Right lobe of liver (tissue), 6 donors: ENCODE data around the gene C1orf232. TPM values are rescaled to one million over a fixed set of nuclear protein-coding genes. Genes with fewer than 3 reads are reported as not detected.
A peak's percentile ranks its signal among the peaks of the same experiment; 100 is the strongest.

Experiments
- ATAC-seq, 4 donors: fragments of 200-7000 bp; cut with Tn5 transposase; one replicate each; pipeline ENCODE4 v1.9.1; 2020; ENCODE audit warnings: mild to moderate bottlenecking in 4 of 4, moderate library complexity in 4 of 4
- DNase-seq, 3 donors: peaks; one replicate each; pipeline ENCODE4 v3.0.0-alpha.2; 2020
- H3K27ac ChIP-seq, 3 donors: fragments of 200-600 bp; one replicate each; pipeline ENCODE4 v1.8.0; 2022
- H3K27me3 ChIP-seq, 2 donors: fragments of 200-600 bp; one replicate each; pipeline ENCODE4 v1.8.0; 2022
- H3K36me3 ChIP-seq, 4 donors: fragments of 200-600 bp; sonication (generic) in 1 of 4; one replicate each; pipeline versions ENCODE4 v1.5.1 to v1.8.0; 2017 to 2022; ENCODE audit warnings: control low read depth in 1 of 4
- H3K4me1 ChIP-seq, 4 donors: fragments of 200-600 bp; sonication (generic) in 1 of 4; one replicate each; pipeline versions ENCODE4 v1.5.1 to v1.8.0; 2017 to 2022; ENCODE audit warnings: control low read depth in 1 of 4
- H3K4me3 ChIP-seq, 3 donors: fragments of 200-600 bp; one replicate each; pipeline ENCODE4 v1.8.0; 2022
- H3K9me3 ChIP-seq, 4 donors: fragments of 200-600 bp; sonication (generic) in 1 of 4; one replicate each; pipeline versions ENCODE4 v1.5.1 to v1.8.0; 2017 to 2022; ENCODE audit warnings: control low read depth in 1 of 4
- CTCF ChIP-seq, 4 donors: fragments of 200-600 bp in 3 of 4; fragments of 450-650 bp in 1 of 4; IDR thresholded peaks; one replicate each; pipeline versions ENCODE4 v1.5.1 to v1.8.0; 2016 to 2022; ENCODE audit warnings: antibody characterized with exemption in 4 of 4, mild to moderate bottlenecking in 2 of 4
- POLR2A ChIP-seq: fragments of 450-650 bp; IDR thresholded peaks from one replicate; pipeline ENCODE4 v1.6.1; 2017; ENCODE audit warnings: antibody characterized with exemption, mild to moderate bottlenecking
- WGBS: methylation state at CpG from one replicate; pipeline ENCODE4 v1.1.6; 2018; ENCODE audit warnings: low coverage, low lambda C conversion rate; ENCODE audit not compliant: insufficient coverage; ENCODE audit errors: missing lambda C conversion rate; 5-methylcytosine and 5-hydroxymethylcytosine counted together
- intact Hi-C, 2 donors: fragments of 100-400 bp; cut with DNase I; formaldehyde crosslinking; loops; one replicate each; pipeline versions ENCODE4 v1.11.2 to v1.14.1; 2022
- total RNA-seq, 6 experiments: library from RNA; depleted of rRNA in 2 of 6; stranded (reverse); fragments of >200 nt in 2 of 6; fragmentation: NEBNext Ultra II Directional in 3 of 6; extraction: Animal tissue kit (Norgen Biotek cat#: 25700) in 3 of 6; gene quantifications; one replicate each; pipeline versions ENCODE4 v1.1.0 to v1.2.4, GENCODE V29; 2016 to 2023
- donor health status: DM: no; HTN: yes; CAD: no.
- donor health status: DM: no; HTN: no; CAD: no.
- donor health status: DM: no; HTN: no; CAD: no.
- donor health status: DM: no; HTN: yes; CAD: no.
- donor health status: DM: no; HTN: yes; CAD: no.

The C1orf232 gene
- total RNA-seq, 6 experiments from 2014 or later = not detected

- intact Hi-C loops = loop anchor here in 1 of 2 donors (10.0 kb wide), 1 partner anchor 125 kb away; no protein-coding TSS in a partner anchor
- H3K27ac ChIP-seq = peak overlapping the region in 1 of 3 donors; percentile 33
- no peak for TF ChIP-seq POLR2A
- no peak for TF ChIP-seq CTCF (IDR thresholded peaks at IDR 0.05)
- DNase-seq (peak in 1 of 3 donors; percentile 20), ATAC-seq (no peak)
- H3K4me1 ChIP-seq = peaks cover 0 to 11% (median 0%) of the 10 kb centered on the region in 4 donors
- no peaks in the 10 kb centered on the region for H3K36me3 ChIP-seq
- 41% methylated on average over 4 of the region's 4 CpGs for WGBS
- H3K27me3 ChIP-seq = no peaks in the 10 kb centered on the region
- H3K9me3 ChIP-seq = no peaks in the 10 kb centered on the region
- peak overlapping the region in 1 of 3 donors; percentile 14 for H3K4me3 ChIP-seq
Measured at GRCh38 chr1:26159743-26160039, 9.1 kb downstream of the C1orf232 start.

GRCh38 chr1:26158908-26159742, 9.6 kb downstream of the C1orf232 start, which contains the start of gene FAM110D:
TSS of gene FAM110D (plus strand) at chr1:26159079. CDS start at chr1:26161292, 2,213 bp downstream.
- TF ChIP-seq POLR2A (no peak), CTCF (IDR thresholded peaks at IDR 0.05) (no peak)
- DNase-seq (peak in 1 of 3 donors; percentile 47), ATAC-seq (no peak)
- 52% methylated on average over 3 of the region's 6 CpGs for WGBS
- H3K4me3 ChIP-seq = peak within 1 kb of the TSS; percentile 1 to 14 (median 7)
- H3K36me3 ChIP-seq = no peaks in the 10 kb centered on the region
- intact Hi-C loops = loop anchor here in 1 of 2 donors (10.0 kb wide), 1 partner anchor 124 kb away; no protein-coding TSS in a partner anchor
- H3K4me1 ChIP-seq = peaks cover 0 to 9% (median 0%) of the 10 kb centered on the region in 4 donors
- H3K27ac ChIP-seq = peak within 1 kb of the TSS in 1 of 3 donors; percentile 33
- H3K9me3 ChIP-seq = no peaks in the 10 kb centered on the region
- H3K27me3 ChIP-seq = no peaks in the 10 kb centered on the region

- Histone ChIP-seq H3K4me1 (peaks cover 0 to 6% (median 0%) of the 10 kb centered on the region in 4 donors), H3K4me3 (no peak overlapping the region), H3K27ac (no peak overlapping the region), H3K9me3 (no peaks in the 10 kb centered on the region), H3K36me3 (no peaks in the 10 kb centered on the region), H3K27me3 (no peaks in the 10 kb centered on the region)
- DNase-seq (peak in 1 of 3 donors; percentile 34), ATAC-seq (no peak)
- WGBS = 51% methylated on average over 2 of the region's 5 CpGs
- intact Hi-C loops = loop anchor here in 1 of 2 donors (10.0 kb wide), 1 partner anchor 124 kb away; no protein-coding TSS in a partner anchor
- TF ChIP-seq POLR2A = no peak
- no peak for TF ChIP-seq CTCF (IDR thresholded peaks at IDR 0.05)
Measured at GRCh38 chr1:26158271-26158907, 10.4 kb downstream of the C1orf232 start.

- Histone ChIP-seq H3K27me3 (no peaks in the 10 kb centered on the region), H3K4me3 (no peak overlapping the region), H3K4me1 (peaks cover 0 to 4% (median 0%) of the 10 kb centered on the region in 4 donors), H3K36me3 (no peaks in the 10 kb centered on the region), H3K9me3 (no peaks in the 10 kb centered on the region), H3K27ac (no peak overlapping the region)
- ATAC-seq = peak; percentile 14 to 30 (median 20)
- TF ChIP-seq CTCF (IDR thresholded peaks at IDR 0.05) (no peak), POLR2A (no peak)
- WGBS = 27% methylated on average over 6 of the region's 12 CpGs
- DNase-seq = peak in 1 of 3 donors; percentile 55
- intact Hi-C loops = loop anchor here in 1 of 2 donors (10.0 kb wide), 1 partner anchor 122 kb away; no protein-coding TSS in a partner anchor
Measured at GRCh38 chr1:26156285-26157038, 12.3 kb downstream of the C1orf232 start.
